Hepatocyte (in vitro differentiated cells): Measurements from ENCODE around the gene F2. TPM values are rescaled to one million over a fixed set of nuclear protein-coding genes. Genes with fewer than 3 reads are reported as not detected.

Experiments used
- DNase-seq: peaks from one replicate; pipeline ENCODE4 v3.0.0-alpha.2; 2016; ENCODE audit warnings: low spot score
- H2AFZ ChIP-seq: fragments of 200-600 bp; sonication (generic); 2 replicates; pipeline ENCODE4 v1.6.0; 2016; ENCODE audit warnings: antibody characterized with exemption, mild to moderate bottlenecking
- H3K27ac ChIP-seq: fragments of 200-600 bp; sonication (generic); 2 replicates; pipeline ENCODE4 v1.5.1; 2016; ENCODE audit warnings: mild to moderate bottlenecking
- H3K27me3 ChIP-seq: fragments of 200-600 bp; sonication (generic); 2 replicates; pipeline ENCODE4 v1.6.1; 2016
- H3K36me3 ChIP-seq: fragments of 200-600 bp; sonication (generic); replicated peaks from 2 replicates; pipeline ENCODE4 v1.5.1; 2016; ENCODE audit warnings: low read depth; ENCODE audit not compliant: insufficient read depth
- H3K4me1 ChIP-seq: fragments of 200-600 bp; sonication (generic); 2 replicates; pipeline ENCODE4 v1.5.1; 2016; ENCODE audit warnings: mild to moderate bottlenecking, moderate library complexity; ENCODE audit not compliant: insufficient read depth
- H3K4me2 ChIP-seq: fragments of 200-600 bp; sonication (generic); 2 replicates; pipeline ENCODE4 v1.6.0; 2016
- H3K4me3 ChIP-seq: fragments of 200-600 bp; sonication (generic); 2 replicates; pipeline ENCODE4 v1.5.1; 2016; ENCODE audit warnings: mild to moderate bottlenecking
- H3K79me2 ChIP-seq: fragments of 200-600 bp; sonication (generic); 2 replicates; pipeline ENCODE4 v1.6.0; 2017; ENCODE audit warnings: mild to moderate bottlenecking
- H3K9me2 ChIP-seq: fragments of 200-600 bp; sonication (generic); replicated peaks from 2 replicates; pipeline ENCODE4 v1.6.0; 2017; ENCODE audit warnings: mild to moderate bottlenecking; ENCODE audit not compliant: insufficient read depth
- H3K9me3 ChIP-seq: fragments of 200-600 bp; sonication (generic); 2 replicates; pipeline ENCODE4 v1.5.1; 2016; ENCODE audit warnings: low read depth, mild to moderate bottlenecking
- H4K20me1 ChIP-seq: fragments of 200-600 bp; sonication (generic); 2 replicates; pipeline ENCODE4 v1.6.0; 2016; ENCODE audit warnings: mild to moderate bottlenecking; ENCODE audit not compliant: insufficient read depth, poor library complexity, severe bottlenecking
- CTCF ChIP-seq: fragments of 200-600 bp; sonication (generic); IDR thresholded peaks from 2 replicates; pipeline ENCODE4 v1.5.1; 2016; ENCODE audit warnings: antibody characterized with exemption, mild to moderate bottlenecking; ENCODE audit not compliant: poor library complexity
- EZH2 ChIP-seq: fragments of 200-600 bp; sonication (generic); IDR thresholded peaks from 2 replicates; pipeline ENCODE4 v1.6.1; 2016; ENCODE audit warnings: antibody characterized with exemption, mild to moderate bottlenecking, borderline replicate concordance
- EZH2phosphoT487 ChIP-seq: fragments of 200-600 bp; sonication (generic); IDR thresholded peaks from one replicate; pipeline ENCODE4 v1.6.1; 2018; ENCODE audit warnings: antibody characterized with exemption, mild to moderate bottlenecking, low read depth, moderate library complexity; ENCODE audit not compliant: unreplicated experiment, severe bottlenecking
- WGBS: methylation state at CpG from one replicate; pipeline ENCODE4 v1.1.6; 2016; ENCODE audit warnings: low lambda C conversion rate; ENCODE audit errors: missing lambda C conversion rate; 5-methylcytosine and 5-hydroxymethylcytosine counted together
- polyA plus RNA-seq: library from polyadenylated mRNA; unstranded; fragments of >200 nt; fragmentation: Nextera tagmentation; extraction: Ambion mirVana; gene quantifications from 2 replicates; pipeline ENCODE4 v1.2.1, GENCODE V29; 2016
- total RNA-seq: library from RNA; depleted of rRNA; stranded (reverse); fragments of >200 nt; gene quantifications from 2 replicates; pipeline ENCODE4 v1.2.3, GENCODE V29; 2014

The F2 gene
- total and polyA plus RNA-seq, 2 experiments from 2014 or later: 79.7 to 111 TPM

GRCh38 chr11:46681814-46682213 is 37.2 kb upstream of the F2 start:
- no peaks in the 10 kb centered on the region for H3K36me3 ChIP-seq
- no peak for DNase-seq

GRCh38 chr11:46682773-46683752 is 36.0 kb upstream of the F2 start:
- H3K4me2 ChIP-seq: no peak overlapping the region
- H4K20me1 ChIP-seq: no peaks in the 10 kb centered on the region
- no peak for DNase-seq
- no peaks in the 10 kb centered on the region for H3K9me2 ChIP-seq
- no peaks in the 10 kb centered on the region for H3K9me3 ChIP-seq
- H3K4me1 ChIP-seq: no peaks in the 10 kb centered on the region
- WGBS: 97% methylated on average over 11 of the region's 11 CpGs
- no peak overlapping the region for H2AFZ ChIP-seq
- no peak for TF ChIP-seq CTCF
- TF ChIP-seq EZH2: no peak
- no peak for TF ChIP-seq EZH2phosphoT487
- H3K27me3 ChIP-seq: no peaks in the 10 kb centered on the region
- no peaks in the 10 kb centered on the region for H3K79me2 ChIP-seq
- H3K4me3 ChIP-seq: no peak overlapping the region
- no peaks in the 10 kb centered on the region for H3K36me3 ChIP-seq
- no peak overlapping the region for H3K27ac ChIP-seq

More at GRCh38 chr11:46681814-46682213, 37.2 kb upstream of the F2 start:
- Histone ChIP-seq H3K27ac (no peak overlapping the region), H3K9me3 (no peaks in the 10 kb centered on the region), H3K4me3 (no peak overlapping the region), H3K79me2 (no peaks in the 10 kb centered on the region), H3K27me3 (no peaks in the 10 kb centered on the region), H4K20me1 (no peaks in the 10 kb centered on the region), H3K4me1 (no peaks in the 10 kb centered on the region), H3K9me2 (no peaks in the 10 kb centered on the region), H2AFZ (no peak overlapping the region), H3K4me2 (no peak overlapping the region)
- TF ChIP-seq EZH2phosphoT487 (no peak), CTCF (no peak), EZH2 (no peak)
- WGBS: 99% methylated on average over 11 of the region's 11 CpGs

GRCh38 chr11:46684367-46684766 is 34.6 kb upstream of the F2 start:
- Histone ChIP-seq H3K9me3 (no peaks in the 10 kb centered on the region), H2AFZ (no peak overlapping the region), H3K4me1 (no peaks in the 10 kb centered on the region), H3K4me3 (no peak overlapping the region), H3K4me2 (no peak overlapping the region), H3K27me3 (no peaks in the 10 kb centered on the region), H3K27ac (no peak overlapping the region), H3K36me3 (no peaks in the 10 kb centered on the region), H3K79me2 (no peaks in the 10 kb centered on the region), H4K20me1 (no peaks in the 10 kb centered on the region), H3K9me2 (no peaks in the 10 kb centered on the region)
- 84% methylated on average over 3 of the region's 3 CpGs for WGBS
- TF ChIP-seq EZH2phosphoT487 (no peak), CTCF (no peak), EZH2 (no peak)
- no peak for DNase-seq
